ENCODE results near the gene INPP5A.
A peak's percentile ranks its signal among the peaks of the same experiment; 100 is the strongest.
"Not testable (repeated sequence)": the region's sequence is repeated elsewhere in the genome, so short reads cannot be mapped to it uniquely, and the experiment has no call there.

Gene INPP5A

DNA sequence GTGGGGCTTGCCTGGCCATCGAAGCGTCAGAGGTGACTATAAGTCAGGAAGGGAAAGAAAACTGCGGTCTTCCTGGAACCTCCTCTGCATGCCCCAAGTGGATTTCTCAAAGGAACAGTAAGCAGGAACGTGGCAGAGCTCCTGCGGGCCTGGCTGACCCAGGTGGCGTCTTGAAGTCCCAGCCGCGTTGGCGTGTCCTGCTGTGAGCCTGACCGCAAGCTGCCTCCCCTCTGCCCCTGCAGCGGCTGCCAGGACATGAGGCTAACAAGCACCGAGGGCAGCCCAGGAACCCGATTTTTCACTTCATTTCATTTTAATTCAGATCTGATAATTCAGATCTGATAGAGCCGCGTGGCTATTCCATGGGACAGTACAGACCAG lies 193.0 kb downstream of the INPP5A start:
- no peak for DNase-seq

DNA sequence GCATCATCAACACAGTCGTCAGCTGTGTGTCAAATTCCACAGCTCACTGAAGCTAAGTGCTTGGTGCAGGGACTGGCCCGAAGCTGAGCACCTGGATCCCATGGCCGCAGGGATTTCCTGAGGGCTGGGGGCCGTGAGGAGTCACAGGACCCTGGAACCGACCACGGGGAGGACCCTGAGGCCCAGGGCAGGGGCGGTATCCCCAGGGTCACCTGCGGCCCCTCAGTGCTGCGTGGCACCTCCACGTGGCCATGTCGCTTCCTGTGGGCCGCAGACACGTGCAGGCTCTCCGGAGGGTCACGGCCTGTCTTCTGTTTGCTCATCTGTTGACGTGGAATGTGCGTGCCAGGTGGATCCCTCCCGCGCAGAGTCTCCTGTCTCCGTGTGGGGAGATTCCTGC lies 194.9 kb downstream of the INPP5A start:
- no peak for DNase-seq

DNA sequence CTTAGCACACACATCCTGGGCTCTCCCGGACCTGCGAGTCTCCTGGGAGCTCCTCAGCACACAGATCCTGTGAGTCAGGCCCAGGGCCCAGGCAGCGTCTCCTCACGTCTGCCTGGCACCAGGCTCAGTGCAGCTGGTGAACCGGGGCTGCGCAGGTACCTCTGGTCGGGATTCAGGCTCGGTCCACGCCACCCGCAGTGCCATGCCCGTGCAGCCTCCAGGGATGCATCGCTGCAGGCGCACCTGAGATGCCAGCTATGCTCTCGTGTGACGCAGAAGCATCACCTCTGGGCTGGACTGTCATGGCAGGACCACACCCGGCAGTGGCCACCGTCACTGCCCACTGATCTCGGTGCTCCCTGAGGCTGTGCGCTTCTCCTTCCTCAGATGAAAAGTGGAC lies 196.3 kb downstream of the INPP5A start:
- DNase-seq = no peak

DNA sequence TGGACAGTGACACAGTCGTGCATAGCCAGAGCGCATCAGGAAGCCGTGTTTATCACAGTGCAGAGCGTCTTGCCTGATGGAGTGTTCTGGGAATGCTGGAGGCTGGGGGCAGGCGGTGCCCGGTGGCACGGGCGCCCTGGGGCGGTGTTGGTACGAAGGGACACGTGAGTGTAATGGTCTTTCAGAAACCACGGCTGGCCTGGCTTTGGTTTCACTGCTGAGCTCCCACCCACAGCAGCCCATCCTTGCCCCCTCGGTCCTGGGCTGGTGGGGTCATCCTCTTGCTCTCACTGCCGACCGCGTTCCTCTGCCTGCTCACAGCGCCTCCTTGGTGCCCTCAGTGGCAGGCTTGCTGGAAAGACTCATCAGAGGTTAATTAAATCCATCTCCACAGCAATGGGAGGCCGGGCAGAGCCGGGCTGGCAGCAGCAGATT lies 197.8 kb downstream of the INPP5A start:
- DNase-seq = no peak

DNA sequence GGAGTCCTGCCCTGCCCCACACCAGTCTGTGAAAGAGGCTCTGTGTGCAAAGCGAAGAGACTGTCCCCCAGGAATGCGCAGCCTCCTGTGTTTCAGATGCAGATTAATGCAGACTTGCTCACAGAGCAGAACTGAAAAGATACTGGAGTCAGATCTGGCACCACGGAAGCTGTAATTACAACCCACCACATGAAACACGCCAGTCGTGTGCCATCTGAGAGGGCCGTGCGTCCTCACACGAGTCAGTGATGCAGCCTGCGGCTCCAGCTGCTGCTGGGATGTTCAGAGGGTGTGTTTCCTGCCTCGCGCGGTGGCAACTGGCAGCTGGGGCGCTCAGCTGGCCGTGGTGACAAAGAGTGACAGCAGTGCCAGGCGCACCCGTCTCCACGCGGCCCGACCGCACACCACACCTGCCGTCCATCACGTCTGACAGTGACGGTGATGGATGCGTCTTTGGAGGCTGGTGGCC lies 198.4 kb downstream of the INPP5A start:
- peak; percentile 7 for DNase-seq

DNA sequence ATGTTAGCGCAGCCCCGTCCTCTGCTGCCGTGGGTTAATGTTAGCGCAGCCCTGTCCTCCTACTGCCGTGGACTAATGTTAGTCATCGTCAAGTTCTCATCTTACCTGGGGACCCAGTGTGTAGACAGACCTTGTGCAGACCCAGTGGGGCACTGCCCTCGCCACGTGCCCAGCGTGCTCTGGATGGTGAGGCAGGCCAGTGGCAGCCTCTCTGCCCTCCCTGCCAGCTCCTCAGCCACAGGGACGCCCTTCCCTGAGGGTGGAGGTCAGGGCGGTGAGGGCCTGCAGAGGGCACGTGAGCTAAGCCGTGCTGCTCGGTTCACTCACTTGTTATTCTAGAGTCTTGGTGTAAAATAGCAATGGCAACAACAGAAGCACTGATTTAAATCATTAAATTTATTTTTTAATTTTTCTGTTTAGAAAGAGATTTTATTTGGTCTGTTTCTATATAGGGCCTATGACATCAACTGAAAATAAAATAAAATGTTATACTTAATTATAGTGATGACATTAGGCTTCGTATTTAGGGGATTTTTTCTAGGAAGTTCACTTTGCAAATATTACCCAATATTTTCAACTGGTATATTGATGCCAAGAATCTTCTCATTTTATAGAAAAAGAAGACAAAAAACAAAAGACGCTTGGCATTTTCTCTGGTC lies 199.9 kb downstream of the INPP5A start:
- no peak for DNase-seq

DNA sequence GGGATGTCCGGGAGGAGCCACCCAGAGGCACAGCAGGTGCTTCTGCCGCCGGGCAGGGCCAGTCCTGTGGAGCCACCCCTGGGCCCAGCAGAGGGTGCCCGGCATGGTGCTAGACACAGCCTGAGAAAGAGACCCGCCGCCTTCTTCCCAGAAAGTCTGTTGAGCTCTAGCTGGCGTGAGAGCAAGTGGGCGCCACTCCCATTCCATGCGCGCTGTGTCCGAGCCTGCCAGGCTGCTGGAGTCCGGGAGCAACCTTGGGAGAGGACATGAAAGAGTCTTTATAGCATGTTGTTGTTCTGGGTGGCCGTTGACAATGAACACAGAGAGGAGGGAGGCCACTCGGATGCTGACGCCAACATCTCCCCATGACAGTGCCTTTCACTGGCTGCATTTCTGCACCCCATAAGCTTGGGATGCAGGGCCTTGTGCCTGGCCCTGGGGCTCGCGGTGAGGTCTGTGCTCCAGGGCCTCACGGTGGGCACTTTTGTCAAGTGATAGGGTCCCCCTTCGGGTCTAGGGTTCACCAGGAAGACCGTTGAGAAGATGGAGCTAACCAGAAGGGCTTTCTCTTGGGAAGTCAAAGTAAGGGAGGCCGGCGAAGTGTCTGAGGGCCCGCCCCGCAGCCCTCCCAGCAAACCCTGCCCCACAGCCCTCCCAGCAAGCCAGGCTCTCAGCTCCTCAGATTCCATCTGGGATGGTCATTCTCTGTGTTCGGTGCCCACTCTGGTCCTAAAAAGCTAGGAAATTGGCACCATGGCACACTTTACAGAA lies 201.1 kb downstream of the INPP5A start:
- no peak for DNase-seq

DNA sequence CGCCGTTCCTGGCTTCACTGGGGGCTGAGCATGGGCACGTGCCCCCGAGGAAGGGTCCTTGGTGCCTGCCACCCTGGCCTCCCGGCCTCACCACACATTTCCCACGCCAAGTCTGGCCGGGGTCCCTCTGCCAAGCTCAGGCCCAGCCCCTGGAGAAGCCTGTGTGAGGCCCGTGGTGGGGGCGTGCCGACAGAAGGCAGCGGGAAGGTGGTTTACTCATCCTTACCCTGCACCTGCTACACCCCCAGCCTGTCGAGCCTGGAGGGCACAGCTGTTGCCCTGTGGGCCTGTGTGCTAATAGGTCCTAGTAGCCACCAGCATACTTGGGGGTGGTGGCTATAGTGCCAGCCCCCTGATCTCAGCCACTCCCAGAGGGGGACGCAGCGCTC lies 201.6 kb downstream of the INPP5A start:
- DNase-seq = no peak

DNA sequence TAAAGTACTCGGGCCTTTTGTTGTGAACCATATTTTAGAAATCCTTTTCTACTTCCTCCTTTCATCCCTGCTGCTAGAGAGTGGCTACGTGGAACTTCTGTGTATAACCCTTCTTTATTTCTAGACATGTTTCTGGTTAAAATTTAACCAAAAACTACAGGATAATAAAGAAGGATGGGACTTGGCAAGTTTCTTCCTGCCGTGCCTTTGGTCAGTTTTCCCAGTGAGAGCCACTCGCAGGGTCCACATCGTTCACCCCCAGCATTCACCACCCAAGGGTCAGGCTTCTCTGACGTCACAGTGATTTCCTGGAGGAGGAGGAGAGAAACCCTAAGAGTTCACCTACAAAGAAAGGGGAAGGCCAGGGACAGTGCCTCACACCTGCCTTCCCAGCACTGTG lies 203.0 kb downstream of the INPP5A start:
- no peak for DNase-seq

DNA sequence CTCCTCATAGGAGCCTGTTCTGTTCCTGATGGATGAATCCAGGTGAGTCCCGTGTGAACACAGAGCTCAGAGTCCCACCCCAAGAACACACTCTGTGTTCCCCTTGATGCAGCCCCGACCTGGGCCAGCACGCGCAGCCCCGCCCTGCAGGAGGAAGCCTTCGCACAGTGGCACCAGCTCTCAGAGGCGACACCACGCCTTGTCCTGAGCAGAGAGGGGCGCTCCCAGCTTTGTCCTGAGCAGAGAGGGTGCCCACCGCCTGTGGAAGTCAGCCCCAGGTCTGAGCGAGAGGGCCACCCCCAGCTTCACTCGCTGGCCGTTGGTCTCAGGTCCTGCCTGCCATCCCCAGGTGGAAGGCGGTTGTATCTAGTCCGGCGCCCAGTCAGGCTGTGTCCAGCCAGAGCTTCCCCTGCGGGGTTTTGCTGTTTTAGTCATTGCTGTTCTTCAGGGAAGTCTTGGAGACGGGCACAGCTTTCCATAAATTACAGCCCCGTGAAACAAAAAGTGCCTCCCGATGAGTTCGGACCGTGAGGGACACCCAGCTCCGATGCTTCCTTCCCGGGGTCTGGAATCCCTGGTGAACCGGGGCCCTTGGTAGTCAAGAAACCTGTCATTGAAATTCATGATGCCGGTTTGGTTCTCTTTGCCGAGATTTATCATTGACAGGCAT lies 204.7 kb downstream of the INPP5A start:
- no peak for DNase-seq

DNA sequence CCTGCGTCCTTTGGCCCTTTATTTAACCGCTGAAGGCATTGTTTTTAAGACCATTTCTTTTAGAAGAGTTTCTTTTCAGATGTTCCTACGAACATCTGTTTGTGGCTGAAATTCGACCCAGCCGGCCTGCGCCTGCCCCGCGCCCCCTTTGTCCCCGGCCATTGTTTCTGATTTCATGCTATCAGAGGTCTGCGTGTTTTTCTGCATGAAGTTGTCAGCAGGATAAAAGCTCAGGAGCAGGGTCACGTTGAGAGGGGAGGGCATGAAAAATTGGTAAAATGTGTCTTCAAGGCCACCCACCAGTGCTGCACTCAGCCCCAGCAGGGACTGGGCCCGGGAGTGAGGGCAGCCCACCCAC lies 205.2 kb downstream of the INPP5A start:
- DNase-seq = no peak

DNA sequence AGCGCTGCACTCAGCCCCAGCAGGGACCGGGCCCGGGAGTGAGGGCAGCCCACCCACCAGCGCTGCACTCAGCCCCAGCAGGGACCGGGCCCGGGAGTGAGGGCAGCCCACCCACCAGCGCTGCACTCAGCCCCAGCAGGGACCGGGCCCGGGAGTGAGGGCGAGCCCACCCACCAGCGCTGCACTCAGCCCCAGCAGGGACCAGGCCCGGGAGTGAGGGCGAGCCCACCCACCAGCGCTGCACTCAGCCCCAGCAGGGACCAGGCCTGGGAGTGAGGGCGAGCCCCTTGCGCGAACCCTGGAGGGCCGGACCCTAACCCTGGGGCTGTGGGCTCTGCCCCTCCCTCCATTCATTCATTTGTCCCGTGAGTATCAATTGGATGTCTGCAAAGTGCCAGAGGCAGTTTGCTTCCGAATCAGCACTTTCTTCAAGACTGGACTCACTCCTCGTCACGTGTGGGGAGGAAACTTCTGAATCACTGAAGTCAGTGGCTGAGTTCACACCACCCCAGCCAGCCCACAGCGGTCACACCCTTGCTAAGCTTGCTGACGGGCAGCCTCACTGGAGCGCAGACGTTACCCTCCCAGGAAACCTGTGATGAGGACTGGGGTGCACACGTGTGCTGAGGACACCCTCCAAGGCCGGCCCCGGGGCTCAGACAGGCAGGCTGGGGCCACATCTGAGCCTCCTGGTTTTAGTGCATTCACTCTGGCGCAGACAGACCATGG lies 205.8 kb downstream of the INPP5A start:
- DNase-seq = not testable (repeated sequence)

DNA sequence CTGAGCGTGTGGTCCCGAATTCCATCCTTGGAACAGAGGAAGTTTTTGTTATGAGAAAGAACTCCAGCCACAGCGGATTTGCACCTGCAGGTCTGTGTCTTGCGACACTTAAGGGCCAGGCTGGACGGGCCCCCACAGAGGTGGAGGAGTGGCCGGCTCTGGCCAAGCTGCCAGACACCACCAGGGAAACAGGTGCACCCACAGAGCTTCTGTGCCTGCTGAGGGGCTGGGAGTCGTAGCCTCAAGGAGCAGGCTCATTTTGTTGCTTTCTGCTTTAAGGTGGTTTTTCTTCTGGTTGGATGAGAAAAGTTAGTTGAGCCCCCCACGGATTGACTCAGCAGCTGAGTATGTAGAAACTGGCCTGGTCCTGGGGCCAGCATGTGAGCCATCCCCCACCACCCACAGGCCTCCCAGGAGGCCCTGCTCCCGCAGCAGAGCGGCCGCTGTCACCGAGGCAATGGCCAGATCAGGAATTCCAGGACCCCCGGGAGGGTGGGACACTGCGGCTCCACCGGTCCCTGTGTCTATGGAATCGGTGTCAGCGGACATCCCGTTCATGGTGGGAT lies 206.4 kb downstream of the INPP5A start:
- DNase-seq = no peak

DNA sequence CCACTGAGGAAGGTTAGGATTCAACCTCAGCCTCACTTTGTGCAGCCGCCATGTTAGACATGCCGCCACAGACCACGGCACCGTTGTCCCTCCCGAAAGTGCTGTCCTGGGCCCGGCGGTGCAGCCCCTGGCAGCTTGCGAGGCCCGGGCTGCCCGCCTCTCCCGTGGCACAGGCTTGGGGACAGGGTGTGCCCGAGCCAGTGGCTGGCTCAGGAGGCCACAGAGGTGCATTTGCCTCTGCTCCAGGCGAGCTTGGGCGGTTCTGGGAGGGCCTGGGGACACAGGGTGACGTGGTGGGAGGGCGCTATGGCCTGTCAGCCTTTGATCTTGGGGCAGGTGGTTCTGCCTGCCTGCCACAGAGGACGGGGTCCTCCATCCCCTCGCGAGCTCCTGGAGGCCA lies 207.3 kb downstream of the INPP5A start:
- DNase-seq = no peak

DNA sequence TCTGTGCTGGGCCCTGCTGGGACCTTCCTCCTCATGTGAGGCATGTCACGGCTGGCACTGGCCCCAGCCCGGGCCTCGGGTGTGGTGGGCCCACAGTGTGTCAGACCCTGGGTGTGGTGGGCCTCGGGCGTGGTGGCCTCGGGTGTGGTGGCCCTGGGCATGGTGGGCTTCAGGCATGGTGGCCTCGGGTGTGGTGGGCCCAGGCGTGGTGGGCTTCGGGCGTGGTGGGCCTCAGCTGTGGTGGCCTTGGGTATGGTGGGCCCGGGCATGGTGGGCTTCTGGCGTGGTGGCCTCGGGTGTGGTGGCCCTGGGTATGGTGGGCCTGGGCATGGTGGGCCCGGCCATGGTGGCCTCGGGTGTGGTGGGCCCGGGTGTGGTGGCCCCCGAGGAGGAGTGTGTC lies 207.9 kb downstream of the INPP5A start:
- no peak for DNase-seq

DNA sequence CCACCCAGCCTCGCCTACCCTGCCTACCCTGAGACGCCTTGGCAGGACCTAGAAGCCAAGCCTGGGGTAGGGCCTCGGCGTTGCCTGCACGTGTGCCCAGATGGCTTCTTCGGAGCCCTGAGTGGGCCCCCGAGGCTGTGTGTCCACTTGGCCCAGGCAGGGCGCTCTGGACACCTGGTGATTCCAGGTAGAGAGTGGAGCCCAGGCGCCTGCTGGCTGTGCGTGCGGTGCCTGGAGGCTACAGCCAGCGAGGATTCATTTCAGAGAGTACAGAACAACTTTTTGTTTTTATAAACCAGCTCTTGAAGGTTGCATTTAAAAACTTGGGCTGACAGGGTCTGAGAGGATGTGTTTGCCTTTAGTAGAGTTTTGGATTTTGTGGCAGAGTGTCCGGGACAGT lies 208.4 kb downstream of the INPP5A start:
- no peak for DNase-seq

DNA sequence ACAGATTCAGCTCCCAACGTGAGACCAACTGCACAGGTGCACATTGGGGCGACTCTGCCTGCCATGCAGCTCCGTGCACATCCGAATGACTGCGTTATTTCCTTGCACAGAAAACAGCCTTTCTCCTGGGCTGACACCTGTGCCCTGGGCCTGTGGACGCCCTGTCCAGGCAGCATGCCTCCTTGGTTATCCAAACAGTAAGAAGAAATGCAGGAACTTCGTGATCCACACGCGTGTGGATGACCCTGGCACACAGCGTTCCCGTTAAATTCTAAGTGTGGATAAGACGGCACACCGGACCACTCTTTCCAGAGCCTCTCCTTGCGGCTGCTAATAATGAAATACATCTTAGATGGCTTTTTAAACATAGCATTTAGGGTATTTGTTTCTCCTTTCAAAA lies 208.8 kb downstream of the INPP5A start:
- DNase-seq = no peak

DNA sequence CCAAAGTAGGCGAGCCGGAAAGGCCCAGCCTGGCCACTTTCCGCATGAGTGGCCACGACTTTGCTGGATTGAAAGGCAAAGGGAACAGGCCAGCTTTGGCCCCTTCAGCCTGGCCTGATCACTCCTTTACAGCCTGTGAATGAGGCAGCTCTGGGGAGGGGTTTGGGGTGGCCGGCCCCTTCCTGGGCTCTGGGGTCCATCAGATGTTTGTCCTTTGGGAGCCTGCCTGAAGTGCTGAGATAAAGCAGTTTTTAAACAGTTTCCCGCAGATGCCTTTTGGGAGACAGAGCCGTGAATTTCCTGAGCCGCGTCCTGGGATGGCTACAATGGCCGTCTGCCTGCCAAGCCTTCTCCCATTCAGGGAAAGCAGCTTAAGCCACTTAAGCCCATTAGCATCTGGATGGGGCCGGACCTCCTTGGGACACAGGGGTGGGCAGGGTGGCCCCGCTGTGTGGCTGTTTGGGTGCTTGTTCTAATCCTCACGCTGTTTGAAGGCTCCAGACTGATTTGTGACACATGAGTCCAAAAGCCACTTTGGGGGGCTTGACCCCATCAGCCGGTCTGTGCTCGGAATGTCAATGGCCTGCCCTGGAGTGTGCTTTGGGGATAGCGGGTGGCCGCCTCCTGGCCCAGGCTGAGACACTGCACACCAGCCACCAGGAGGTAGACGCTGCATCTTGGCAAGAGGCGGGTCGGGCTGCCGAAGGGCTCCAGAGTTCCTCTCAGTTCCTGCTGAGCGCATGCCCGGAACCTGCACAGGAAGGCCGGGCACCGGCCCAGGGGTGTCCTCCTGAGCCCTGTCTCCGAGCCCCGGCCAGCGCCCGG lies 209.4 kb downstream of the INPP5A start:
- DNase-seq = no peak

DNA sequence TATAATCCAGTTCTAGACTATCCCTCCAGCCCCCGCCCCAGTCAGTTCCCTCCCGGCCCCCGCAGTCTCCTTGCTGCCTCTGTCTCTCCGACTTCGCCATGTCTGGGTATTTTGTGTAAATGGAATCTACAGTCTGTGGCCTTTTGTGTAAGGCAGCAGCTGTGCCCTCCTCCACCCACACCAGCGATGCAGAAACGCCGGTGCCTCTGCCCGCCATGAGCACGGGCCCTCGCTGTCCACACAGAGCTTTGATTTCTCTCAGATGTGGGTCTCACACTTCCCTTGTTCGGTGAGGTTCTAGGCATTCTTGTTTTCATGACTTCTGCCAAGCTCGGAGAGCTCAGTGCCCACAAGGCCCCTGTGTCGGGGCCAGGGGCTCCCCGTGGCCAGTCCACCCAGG lies 210.5 kb downstream of the INPP5A start:
- DNase-seq = no peak

DNA sequence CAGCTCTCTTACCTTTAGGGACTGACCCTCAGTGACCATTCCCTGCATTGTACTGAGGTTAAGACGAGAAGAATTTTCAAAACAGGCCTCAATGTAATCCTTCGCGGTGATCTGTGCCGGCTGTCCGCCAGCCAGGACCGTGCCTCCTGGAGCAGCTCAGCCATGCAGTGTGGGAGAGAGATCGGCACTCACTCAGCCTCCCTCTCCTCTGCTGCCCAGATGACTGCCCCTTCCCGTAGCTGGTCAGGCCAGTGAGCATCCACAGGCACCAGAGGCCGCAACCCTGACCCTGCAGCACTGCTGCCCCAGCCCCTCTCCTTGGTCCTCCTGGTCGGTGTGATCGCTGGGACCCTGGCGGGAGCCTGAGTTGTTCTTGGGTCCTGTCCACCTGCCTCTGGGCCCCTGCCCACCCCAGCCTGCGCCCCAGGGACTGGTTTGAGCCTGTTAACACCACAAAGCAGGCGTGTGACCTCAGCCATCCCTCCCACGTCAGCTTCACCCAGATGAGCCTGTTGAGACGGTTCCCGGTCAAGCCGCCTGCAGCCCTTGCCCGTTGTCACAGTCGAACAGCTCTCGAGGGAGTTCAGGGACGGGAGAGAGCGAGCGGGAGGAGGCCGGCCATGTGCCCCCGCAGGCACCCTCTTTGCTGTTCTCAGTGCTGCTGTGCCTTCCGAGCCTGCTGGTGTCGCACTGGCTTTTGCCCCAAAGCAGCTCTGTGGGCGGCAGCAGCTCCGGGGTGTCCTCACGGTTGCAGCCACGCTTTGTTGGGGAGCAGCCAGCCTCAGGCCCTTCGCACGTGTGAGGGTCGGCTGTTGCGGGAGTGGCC lies 211.2 kb downstream of the INPP5A start:
- DNase-seq = no peak

DNA sequence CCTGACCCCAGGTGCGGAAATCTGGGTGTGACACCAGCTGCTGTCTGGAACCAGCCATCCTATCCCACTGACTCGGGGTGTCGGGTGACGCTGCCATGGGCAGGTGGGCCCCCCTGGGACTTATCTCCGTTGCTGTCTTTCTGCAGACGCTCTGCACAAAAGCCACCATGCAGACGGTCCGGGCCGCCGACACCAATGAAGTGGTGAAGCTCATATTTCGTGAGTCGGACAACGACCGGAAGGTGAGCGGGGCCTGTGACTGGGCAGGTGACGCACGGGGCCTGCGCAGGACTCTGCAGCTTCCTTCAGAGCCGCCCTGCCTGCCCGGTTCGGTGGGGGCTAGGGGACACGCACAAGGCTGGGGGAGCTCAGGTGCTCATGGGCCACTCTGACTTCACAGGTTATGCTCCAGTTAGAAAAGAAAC lies 211.8 kb downstream of the INPP5A start:
- DNase-seq = no peak
